ENCODE data around the gene USP54.

The USP54 gene

GRCh38 chr10:73459683-73460314 lies 131.3 kb downstream of the USP54 start:
- no peak for DNase-seq

GRCh38 chr10:73456187-73456890 lies 134.8 kb downstream of the USP54 start:
- no peak for DNase-seq

GRCh38 chr10:73449113-73449512 lies 142.0 kb downstream of the USP54 start:
- DNase-seq, result no peak

DNA sequence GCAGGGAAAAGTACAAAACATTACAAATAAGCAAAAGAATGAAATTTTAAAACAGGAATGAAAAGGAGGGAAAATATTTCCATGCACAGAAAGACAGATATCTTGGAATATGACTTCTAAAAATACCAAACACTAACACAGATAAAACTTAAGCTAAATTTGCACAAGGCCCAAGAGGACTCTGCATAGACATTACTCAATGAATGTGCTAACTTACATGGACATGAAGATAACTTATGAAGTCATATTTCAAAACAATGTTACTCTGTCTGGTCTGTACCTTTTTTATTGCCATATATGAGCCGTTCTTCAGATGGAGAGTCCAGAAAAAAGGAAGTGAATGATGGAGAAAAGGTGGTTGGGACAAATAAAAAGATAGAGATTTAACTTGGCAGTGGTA lies 142.8 kb downstream of the USP54 start:
- DNase-seq, result no peak

Measured in NCI-H1436 treated with DMSO at 0.1 percent for 48 hours (cell line).